B cell (primary cell): Measurements from ENCODE around the gene PTPN23.

Source experiments
- CTCF ChIP-seq: fragments of 200-600 bp; IDR thresholded peaks from one replicate; pipeline ENCODE4 v1.8.0; 2022; ENCODE audit warnings: antibody characterized with exemption, mild to moderate bottlenecking
- EZH2 ChIP-seq: IDR thresholded peaks from 2 replicates; pipeline ENCODE4 v1.6.1; 2012; ENCODE audit warnings: borderline replicate concordance, low read depth, mild to moderate bottlenecking, moderate library complexity, low read length; ENCODE audit not compliant: insufficient read depth, poor library complexity, severe bottlenecking

- TF ChIP-seq EZH2 (no peak), CTCF (no peak)
Observed at GRCh38 chr3:47399531-47400270, 18.9 kb downstream of the PTPN23 start.
